GM12874 (cell line): ENCODE measurements around the gene OGFOD1.

Experiments used
- CTCF ChIP-seq: IDR thresholded peaks from 2 replicates; pipeline ENCODE4 v1.5.1; 2011; ENCODE audit warnings: low read depth, mild to moderate bottlenecking, control low read depth, low read length, moderate library complexity; ENCODE audit not compliant: insufficient read depth

Gene OGFOD1

GRCh38 chr16:56414366-56414765, 37.0 kb upstream of the OGFOD1 start:
- no peak for TF ChIP-seq CTCF

GRCh38 chr16:56415875-56416274, 35.5 kb upstream of the OGFOD1 start:
- TF ChIP-seq CTCF, result no peak

- no peak for TF ChIP-seq CTCF
Observed at GRCh38 chr16:56417138-56417537, 34.2 kb upstream of the OGFOD1 start.

GRCh38 chr16:56419740-56420548, 31.4 kb upstream of the OGFOD1 start:
- no peak for TF ChIP-seq CTCF

- TF ChIP-seq CTCF, result no peak
Observed at GRCh38 chr16:56420613-56421012, 30.7 kb upstream of the OGFOD1 start.

GRCh38 chr16:56421313-56421712, 30.0 kb upstream of the OGFOD1 start:
- TF ChIP-seq CTCF, result no peak

- TF ChIP-seq CTCF, result no peak
Observed at GRCh38 chr16:56421976-56422669, 29.2 kb upstream of the OGFOD1 start.
